Measurements from ENCODE around the gene SSBP1.
A peak's percentile ranks its signal among the peaks of the same experiment; 100 is the strongest.
"Not testable (repeated sequence)": the region's sequence is repeated elsewhere in the genome, so short reads cannot be mapped to it uniquely, and the experiment has no call there.

Gene SSBP1

GRCh38 chr7:141770083-141770583 is 32.0 kb downstream of the SSBP1 start:
- not testable (repeated sequence) for DNase-seq (ENCODE audit: low read depth)

- no peak for DNase-seq (ENCODE audit: low read depth)
These were observed 38.2 kb downstream of the SSBP1 start, which contains the start of gene TAS2R4 for GRCh38 chr7:141776374-141776773. TAS2R4 (plus strand) TSS chr7:141776674; CDS start chr7:141778489, 1,815 bp downstream.

GRCh38 chr7:141785706-141786552 is 47.8 kb downstream of the SSBP1 start:
- DNase-seq (ENCODE audit: low read depth): peak; percentile 10

GRCh38 chr7:141788296-141788695 is 50.1 kb downstream of the SSBP1 start:
- no peak for DNase-seq (ENCODE audit: low read depth)

GRCh38 chr7:141789917-141790316 is 51.8 kb downstream of the SSBP1 start, which contains the start of gene TAS2R5:
TAS2R5 (plus strand) TSS chr7:141790217; CDS start chr7:141790362, 145 bp downstream.
- no peak for DNase-seq (ENCODE audit: low read depth)

- DNase-seq (ENCODE audit: low read depth): no peak
These were observed 54.4 kb downstream of the SSBP1 start for GRCh38 chr7:141792526-141792925.

Measured in stimulated activated CD8-positive, alpha-beta memory T cell treated with anti-CD3 and anti-CD28 coated beads, Interleukin-12 subunit alpha, Interleukin-12 subunit beta, amount 100 ng/mL, for 1 hour (primary cell).